ENCODE results near the gene IPO4.

The IPO4 gene

DNA sequence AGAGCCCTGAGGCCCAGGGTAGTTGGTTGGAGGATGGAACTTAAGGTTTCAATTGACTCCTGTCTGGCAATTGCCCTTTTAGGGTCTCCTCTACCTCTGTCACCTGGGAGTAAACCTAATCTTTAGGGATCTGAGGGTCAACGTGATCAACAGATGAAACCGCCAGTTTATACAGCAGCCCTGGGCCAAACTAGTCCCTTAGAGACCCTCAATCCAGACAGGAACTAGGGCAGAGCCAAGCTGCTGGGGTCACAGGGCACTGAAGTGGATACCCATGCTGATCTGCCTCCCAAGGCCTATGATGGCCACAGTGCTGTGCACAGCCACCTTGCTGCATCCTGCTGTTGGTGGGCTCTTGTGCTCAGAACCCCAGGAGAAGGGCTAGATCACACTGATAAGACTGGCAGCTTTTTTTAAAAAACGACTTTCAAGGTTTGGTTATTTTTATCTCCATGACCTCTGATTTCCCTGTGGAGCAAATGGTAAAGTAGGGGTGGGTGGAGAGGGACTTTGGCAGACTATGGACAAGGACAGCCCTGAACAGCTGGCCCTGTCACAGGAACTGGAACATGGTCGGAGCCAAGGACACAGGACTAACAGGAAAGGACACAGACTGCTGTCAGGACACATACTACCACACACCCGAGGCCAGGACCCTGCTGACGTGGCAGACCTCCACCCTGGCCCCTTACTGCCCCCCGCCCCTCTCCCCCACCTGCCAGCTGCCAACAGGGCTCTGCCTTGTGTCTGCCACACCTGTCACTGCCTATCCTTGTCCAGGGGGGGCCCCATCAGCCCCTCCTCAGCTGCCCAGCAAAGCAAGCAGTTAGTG is 57.7 kb downstream of the IPO4 start:
- H3K4me3 ChIP-seq (ENCODE audit: control insufficient read depth, low read depth, low read length), result no peak overlapping the region
- TF ChIP-seq, protein P1, sequence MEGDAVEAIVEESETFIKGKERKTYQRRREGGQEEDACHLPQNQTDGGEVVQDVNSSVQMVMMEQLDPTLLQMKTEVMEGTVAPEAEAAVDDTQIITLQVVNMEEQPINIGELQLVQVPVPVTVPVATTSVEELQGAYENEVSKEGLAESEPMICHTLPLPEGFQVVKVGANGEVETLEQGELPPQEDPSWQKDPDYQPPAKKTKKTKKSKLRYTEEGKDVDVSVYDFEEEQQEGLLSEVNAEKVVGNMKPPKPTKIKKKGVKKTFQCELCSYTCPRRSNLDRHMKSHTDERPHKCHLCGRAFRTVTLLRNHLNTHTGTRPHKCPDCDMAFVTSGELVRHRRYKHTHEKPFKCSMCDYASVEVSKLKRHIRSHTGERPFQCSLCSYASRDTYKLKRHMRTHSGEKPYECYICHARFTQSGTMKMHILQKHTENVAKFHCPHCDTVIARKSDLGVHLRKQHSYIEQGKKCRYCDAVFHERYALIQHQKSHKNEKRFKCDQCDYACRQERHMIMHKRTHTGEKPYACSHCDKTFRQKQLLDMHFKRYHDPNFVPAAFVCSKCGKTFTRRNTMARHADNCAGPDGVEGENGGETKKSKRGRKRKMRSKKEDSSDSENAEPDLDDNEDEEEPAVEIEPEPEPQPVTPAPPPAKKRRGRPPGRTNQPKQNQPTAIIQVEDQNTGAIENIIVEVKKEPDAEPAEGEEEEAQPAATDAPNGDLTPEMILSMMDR (conservative IDR thresholded peaks at IDR 0.05; ENCODE audit: control insufficient read depth, insufficient read depth, low read depth, low read length), result no peak
- DNase-seq (ENCODE audit: low read depth), result no peak

DNA sequence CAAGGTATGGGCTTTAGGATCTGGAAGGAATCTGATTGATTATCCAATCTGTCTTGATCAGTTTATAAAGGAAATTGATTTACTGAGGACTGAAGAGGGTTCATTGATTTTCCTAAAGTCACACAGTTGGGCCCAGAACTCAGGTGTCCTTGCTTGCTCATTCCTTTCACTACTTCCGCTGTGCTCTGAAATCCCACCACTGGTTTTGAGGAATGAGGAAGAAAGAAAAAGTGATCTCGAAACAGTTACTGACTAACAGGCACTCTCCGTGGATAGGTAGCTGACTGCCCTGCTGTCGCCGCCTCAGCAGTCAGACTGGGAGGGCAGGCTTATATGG is 58.3 kb downstream of the IPO4 start, which contains the start of gene FITM1:
Gene FITM1 (plus strand): TSS at position 280 of the 337 bp plus-strand sequence. CDS start 905 bp downstream, outside the sequence.
- DNase-seq (ENCODE audit: low read depth), result no peak
- H3K4me3 ChIP-seq (ENCODE audit: control insufficient read depth, low read depth, low read length), result no peak within 1 kb of the TSS
- TF ChIP-seq, protein P1 (conservative IDR thresholded peaks at IDR 0.05; ENCODE audit: control insufficient read depth, insufficient read depth, low read depth, low read length), result no peak
